ENCODE measurements around the gene PRTG.
A peak's percentile ranks its signal among the peaks of the same experiment; 100 is the strongest.
"Not testable (repeated sequence)": the region's sequence is repeated elsewhere in the genome, so short reads cannot be mapped to it uniquely, and the experiment has no call there.

Gene PRTG

GRCh38 chr15:55742498-55742926 is 440 bp downstream of the PRTG start:
- Histone ChIP-seq H3K9ac (ENCODE audit: low read length in 2 of 2) (peak overlapping the region; percentile 76 to 79), H3K27ac (ENCODE audit: low read length) (peak overlapping the region; percentile 55), H3K36me3 (ENCODE audit: control insufficient read depth in 2 of 2, insufficient read depth in 2 of 2, low read length in 2 of 2) (no peaks in the 10 kb centered on the region), H3K4me3 (ENCODE audit: low read length in 2 of 2) (peak overlapping the region; percentile 90), H3K27me3 (ENCODE audit: control insufficient read depth in 1 of 2, insufficient read depth in 2 of 2, low read length in 2 of 2) (no peaks in the 10 kb centered on the region), H3K9me3 (ENCODE audit: control insufficient read depth in 2 of 2, low read length in 2 of 2) (no peaks in the 10 kb centered on the region), H3K4me1 (ENCODE audit: control insufficient read depth, insufficient read depth, low read length) (peaks cover 7% of the 10 kb centered on the region)

DNA sequence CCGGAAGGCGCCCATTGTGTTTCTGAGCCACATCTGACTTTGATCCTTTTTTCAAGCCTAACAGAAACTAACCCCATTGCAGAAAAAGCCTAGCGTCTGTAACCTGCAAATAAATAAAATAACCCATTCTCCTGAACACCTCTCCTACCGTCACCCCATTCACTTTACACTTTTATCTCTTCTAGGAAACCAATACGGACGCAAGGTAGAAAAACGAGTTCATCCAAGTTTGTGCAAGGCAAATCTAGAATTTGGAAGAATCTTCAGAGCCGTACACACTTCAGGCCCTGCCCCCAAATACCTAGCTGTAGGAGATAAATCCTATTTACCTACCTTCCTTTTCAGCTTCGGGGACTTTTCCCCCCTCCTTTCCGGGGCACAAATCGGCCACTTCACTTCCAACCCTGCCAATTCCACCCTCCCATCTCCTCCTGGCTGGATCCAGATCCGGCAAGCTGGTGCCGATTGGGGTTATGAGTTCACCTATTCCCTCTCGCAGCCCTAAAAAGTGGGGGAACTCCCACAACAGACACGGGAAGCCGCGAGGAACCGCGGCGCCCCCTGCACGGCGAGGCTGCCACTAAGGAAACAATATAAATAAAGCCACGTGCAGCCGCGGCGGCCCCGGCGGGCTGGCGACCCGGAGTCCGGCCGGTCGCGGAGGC is 987 bp downstream of the PRTG start:
- peak overlapping the region; percentile 90 for H3K4me3 ChIP-seq (ENCODE audit: low read length in 2 of 2)
- H3K27me3 ChIP-seq (ENCODE audit: control insufficient read depth in 1 of 2, insufficient read depth in 2 of 2, low read length in 2 of 2): no peaks in the 10 kb centered on the region
- peaks cover 12% of the 10 kb centered on the region for H3K4me1 ChIP-seq (ENCODE audit: control insufficient read depth, insufficient read depth, low read length)
- no peaks in the 10 kb centered on the region for H3K9me3 ChIP-seq (ENCODE audit: control insufficient read depth in 2 of 2, low read length in 2 of 2)
- peak overlapping the region; percentile 55 for H3K27ac ChIP-seq (ENCODE audit: low read length)
- H3K9ac ChIP-seq (ENCODE audit: low read length in 2 of 2): peak overlapping the region; percentile 76 to 79
- H3K36me3 ChIP-seq (ENCODE audit: control insufficient read depth in 2 of 2, insufficient read depth in 2 of 2, low read length in 2 of 2): no peaks in the 10 kb centered on the region

DNA sequence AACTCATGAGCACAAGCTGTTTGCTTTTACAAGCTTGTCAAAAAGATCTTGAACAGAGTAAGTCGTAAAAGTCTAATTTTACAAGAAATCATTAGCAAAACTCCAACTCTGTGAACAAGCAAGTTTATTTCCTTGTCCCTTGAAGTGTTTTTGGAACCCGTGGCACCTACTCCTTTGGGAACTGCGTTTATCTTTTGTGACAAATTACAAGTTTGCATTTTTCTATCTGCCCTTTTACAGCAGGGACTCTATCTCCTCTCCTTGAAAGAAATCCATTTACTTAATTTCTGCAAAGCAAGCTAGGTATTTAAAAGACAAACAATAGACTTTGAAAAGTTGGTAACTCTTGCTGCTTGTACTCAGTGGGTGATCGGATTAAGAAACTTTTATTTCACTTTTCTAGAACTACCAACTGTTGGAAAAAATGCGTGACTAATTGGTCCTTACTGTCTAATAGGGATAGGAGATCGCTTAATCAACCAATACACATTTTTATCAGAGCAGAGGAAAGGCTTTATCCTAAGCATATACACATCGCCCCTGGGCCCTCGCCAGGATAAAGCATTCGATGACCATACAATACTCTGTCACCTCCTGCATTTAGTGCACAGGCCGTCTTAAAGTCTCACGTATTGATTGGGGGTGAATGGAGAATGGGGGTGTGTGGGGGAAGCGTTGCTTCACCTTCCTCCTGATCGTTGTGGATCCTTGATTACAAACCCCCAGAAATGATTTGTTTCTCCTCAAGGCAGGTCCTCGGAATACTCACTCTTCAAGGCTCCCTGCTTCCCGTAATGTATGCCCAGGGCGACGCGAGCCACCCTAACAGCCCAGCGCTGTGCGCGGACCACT is 1.7 kb downstream of the PRTG start:
- Histone ChIP-seq H3K27me3 (ENCODE audit: control insufficient read depth in 1 of 2, insufficient read depth in 2 of 2, low read length in 2 of 2) (no peaks in the 10 kb centered on the region), H3K4me3 (ENCODE audit: low read length in 2 of 2) (peak overlapping the region; percentile 90), H3K4me1 (ENCODE audit: control insufficient read depth, insufficient read depth, low read length) (peaks cover 12% of the 10 kb centered on the region), H3K9me3 (ENCODE audit: control insufficient read depth in 2 of 2, low read length in 2 of 2) (no peaks in the 10 kb centered on the region), H3K36me3 (ENCODE audit: control insufficient read depth in 2 of 2, insufficient read depth in 2 of 2, low read length in 2 of 2) (no peaks in the 10 kb centered on the region), H3K9ac (ENCODE audit: low read length in 2 of 2) (peak overlapping the region; percentile 76 to 79), H3K27ac (ENCODE audit: low read length) (peak overlapping the region; percentile 56)

DNA sequence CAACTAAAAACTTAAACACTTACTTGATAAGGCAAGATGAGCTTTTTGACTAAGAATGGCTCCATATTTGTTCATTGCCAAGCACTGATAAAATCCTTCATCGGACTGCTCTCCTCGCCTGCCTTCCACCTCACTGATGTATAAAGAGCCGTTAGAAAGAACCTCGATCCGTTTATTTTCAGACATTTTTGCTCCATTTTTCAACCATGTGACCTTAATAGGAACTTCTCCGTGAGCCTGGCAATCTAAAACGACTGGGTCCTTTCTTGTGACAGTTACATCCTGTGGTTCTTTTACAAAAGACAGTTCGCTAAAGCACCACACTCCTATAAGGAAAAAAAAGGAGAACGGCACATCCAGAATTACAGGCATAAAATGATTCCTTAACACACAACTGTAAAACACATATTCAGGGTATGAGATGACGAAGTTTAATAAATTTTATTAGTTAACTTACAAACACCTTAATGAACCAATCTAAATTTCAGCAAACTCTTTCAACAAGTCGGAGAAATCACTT is 2.5 kb downstream of the PRTG start:
- Histone ChIP-seq H3K9ac (ENCODE audit: low read length in 2 of 2) (peak overlapping the region; percentile 76 to 79), H3K27ac (ENCODE audit: low read length) (peak overlapping the region; percentile 56), H3K36me3 (ENCODE audit: control insufficient read depth in 2 of 2, insufficient read depth in 2 of 2, low read length in 2 of 2) (no peaks in the 10 kb centered on the region), H3K27me3 (ENCODE audit: control insufficient read depth in 1 of 2, insufficient read depth in 2 of 2, low read length in 2 of 2) (no peaks in the 10 kb centered on the region), H3K4me1 (ENCODE audit: control insufficient read depth, insufficient read depth, low read length) (peaks cover 12% of the 10 kb centered on the region), H3K9me3 (ENCODE audit: control insufficient read depth in 2 of 2, low read length in 2 of 2) (no peaks in the 10 kb centered on the region), H3K4me3 (ENCODE audit: low read length in 2 of 2) (peak overlapping the region; percentile 90)

- no peaks in the 10 kb centered on the region for H3K36me3 ChIP-seq (ENCODE audit: control insufficient read depth in 2 of 2, insufficient read depth in 2 of 2, low read length in 2 of 2)
- peaks cover 12% of the 10 kb centered on the region for H3K4me1 ChIP-seq (ENCODE audit: control insufficient read depth, insufficient read depth, low read length)
- no peaks in the 10 kb centered on the region for H3K27me3 ChIP-seq (ENCODE audit: control insufficient read depth in 1 of 2, insufficient read depth in 2 of 2, low read length in 2 of 2)
- H3K4me3 ChIP-seq (ENCODE audit: low read length in 2 of 2): no peak overlapping the region
- H3K9ac ChIP-seq (ENCODE audit: low read length in 2 of 2): no peak overlapping the region
- H3K27ac ChIP-seq (ENCODE audit: low read length): no peak overlapping the region
- H3K9me3 ChIP-seq (ENCODE audit: control insufficient read depth in 2 of 2, low read length in 2 of 2): no peaks in the 10 kb centered on the region
Measured at GRCh38 chr15:55739641-55740040, 3.3 kb downstream of the PRTG start.

DNA sequence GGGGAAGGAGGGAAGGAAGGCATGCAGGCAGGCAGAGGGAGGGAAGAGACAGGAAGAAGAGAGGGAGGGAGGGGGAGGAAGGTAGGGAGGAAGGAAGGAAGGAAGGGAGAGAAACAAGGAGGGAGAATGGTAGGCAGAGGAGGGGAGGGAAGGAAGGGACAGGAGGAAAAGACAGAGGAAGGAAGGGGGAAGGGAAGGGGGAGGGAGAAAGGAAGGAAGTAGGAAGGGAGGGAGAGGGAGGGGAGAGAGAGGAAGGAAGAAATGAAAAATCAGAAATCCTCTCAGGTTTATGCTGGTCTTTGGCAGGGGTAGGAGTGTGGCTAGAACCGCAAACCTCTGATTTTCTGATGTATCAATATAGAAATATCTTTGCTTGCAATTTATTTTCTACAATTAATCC is 4.2 kb downstream of the PRTG start:
- Histone ChIP-seq H3K9ac (ENCODE audit: low read length in 2 of 2) (no peak overlapping the region), H3K9me3 (ENCODE audit: control insufficient read depth in 2 of 2, low read length in 2 of 2) (no peaks in the 10 kb centered on the region), H3K4me3 (ENCODE audit: low read length in 2 of 2) (no peak overlapping the region), H3K27me3 (ENCODE audit: control insufficient read depth in 1 of 2, insufficient read depth in 2 of 2, low read length in 2 of 2) (no peaks in the 10 kb centered on the region), H3K4me1 (ENCODE audit: control insufficient read depth, insufficient read depth, low read length) (peaks cover 14% of the 10 kb centered on the region), H3K27ac (ENCODE audit: low read length) (peak overlapping the region; percentile 19), H3K36me3 (ENCODE audit: control insufficient read depth in 2 of 2, insufficient read depth in 2 of 2, low read length in 2 of 2) (no peaks in the 10 kb centered on the region)

DNA sequence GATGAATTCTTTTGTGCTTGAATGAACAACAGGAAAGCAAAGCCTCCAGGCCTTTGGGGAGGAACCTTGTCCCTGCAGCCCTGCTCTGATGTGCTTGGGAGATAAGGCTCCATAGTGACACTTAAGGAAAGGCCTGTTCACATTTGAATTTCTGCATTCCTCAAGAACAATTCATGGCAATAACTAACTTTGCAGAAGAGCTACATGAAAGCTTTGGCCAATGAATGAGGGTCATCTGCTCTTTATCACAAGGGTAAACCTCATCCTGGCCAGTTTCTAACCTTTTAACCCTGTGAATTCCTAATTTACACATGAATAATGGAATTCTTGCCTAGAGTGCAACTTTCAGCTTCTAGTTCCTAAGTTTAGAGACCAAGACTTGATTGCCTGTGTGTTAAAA is 5.6 kb downstream of the PRTG start:
- Histone ChIP-seq H3K36me3 (ENCODE audit: control insufficient read depth in 2 of 2, insufficient read depth in 2 of 2, low read length in 2 of 2) (no peaks in the 10 kb centered on the region), H3K4me1 (ENCODE audit: control insufficient read depth, insufficient read depth, low read length) (peaks cover 15% of the 10 kb centered on the region), H3K27me3 (ENCODE audit: control insufficient read depth in 1 of 2, insufficient read depth in 2 of 2, low read length in 2 of 2) (no peaks in the 10 kb centered on the region), H3K9me3 (ENCODE audit: control insufficient read depth in 2 of 2, low read length in 2 of 2) (no peaks in the 10 kb centered on the region), H3K27ac (ENCODE audit: low read length) (no peak overlapping the region), H3K9ac (ENCODE audit: low read length in 2 of 2) (no peak overlapping the region), H3K4me3 (ENCODE audit: low read length in 2 of 2) (peak overlapping the region in 1 of 2 donors; percentile 30)

DNA sequence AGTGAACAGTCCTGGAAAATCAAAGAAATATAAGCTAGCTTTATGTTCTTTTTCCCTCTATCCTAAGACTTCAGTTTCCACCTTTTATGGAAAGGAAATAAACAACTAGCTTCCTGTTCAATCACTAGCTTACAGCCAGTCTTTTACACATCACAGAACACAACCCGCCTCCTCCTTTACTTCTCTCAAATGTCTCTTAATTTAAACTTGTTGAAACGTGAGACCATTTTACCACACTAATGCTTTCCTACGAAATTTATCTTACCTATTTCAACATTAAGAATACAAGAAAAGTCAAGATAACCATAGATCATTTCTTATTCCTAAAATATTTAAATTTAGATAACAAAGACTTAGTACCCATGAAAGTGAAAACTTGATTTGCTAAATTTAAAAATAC is 6.2 kb downstream of the PRTG start:
- Histone ChIP-seq H3K9ac (ENCODE audit: low read length in 2 of 2) (no peak overlapping the region), H3K4me3 (ENCODE audit: low read length in 2 of 2) (no peak overlapping the region), H3K9me3 (ENCODE audit: control insufficient read depth in 2 of 2, low read length in 2 of 2) (no peaks in the 10 kb centered on the region), H3K27me3 (ENCODE audit: control insufficient read depth in 1 of 2, insufficient read depth in 2 of 2, low read length in 2 of 2) (no peaks in the 10 kb centered on the region), H3K4me1 (ENCODE audit: control insufficient read depth, insufficient read depth, low read length) (peaks cover 13% of the 10 kb centered on the region), H3K27ac (ENCODE audit: low read length) (no peak overlapping the region), H3K36me3 (ENCODE audit: control insufficient read depth in 2 of 2, insufficient read depth in 2 of 2, low read length in 2 of 2) (no peaks in the 10 kb centered on the region)

- Histone ChIP-seq H3K27ac (ENCODE audit: low read length) (no peak overlapping the region), H3K4me3 (ENCODE audit: low read length in 2 of 2) (no peak overlapping the region), H3K36me3 (ENCODE audit: control insufficient read depth in 2 of 2, insufficient read depth in 2 of 2, low read length in 2 of 2) (no peaks in the 10 kb centered on the region), H3K9ac (ENCODE audit: low read length in 2 of 2) (peak overlapping the region in 1 of 2 donors; percentile 28), H3K27me3 (ENCODE audit: control insufficient read depth in 1 of 2, insufficient read depth in 2 of 2, low read length in 2 of 2) (no peaks in the 10 kb centered on the region), H3K4me1 (ENCODE audit: control insufficient read depth, insufficient read depth, low read length) (peaks cover 9% of the 10 kb centered on the region), H3K9me3 (ENCODE audit: control insufficient read depth in 2 of 2, low read length in 2 of 2) (no peaks in the 10 kb centered on the region)
Measured at GRCh38 chr15:55734641-55735040, 8.3 kb downstream of the PRTG start.

DNA sequence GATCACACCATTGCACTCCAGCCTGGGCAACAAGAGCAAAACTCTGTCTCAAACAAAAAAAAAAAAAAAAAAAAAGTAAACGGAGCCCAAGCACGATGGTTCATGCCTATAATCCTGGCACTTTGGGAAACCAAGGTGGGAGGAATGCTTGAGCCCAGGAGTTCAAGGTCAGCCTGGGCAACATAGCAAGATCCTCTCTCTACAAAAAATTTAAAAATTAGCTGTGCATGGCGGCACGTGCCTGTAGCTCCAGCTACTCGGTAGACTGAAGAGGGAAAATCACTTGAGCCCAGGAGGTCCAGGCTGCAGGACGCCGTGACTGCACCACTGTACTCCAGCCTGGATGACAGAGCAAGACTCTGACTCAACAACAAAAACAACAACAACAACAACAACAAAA is 9.5 kb downstream of the PRTG start:
- not testable (repeated sequence) for H3K27me3 ChIP-seq (ENCODE audit: control insufficient read depth in 1 of 2, insufficient read depth in 2 of 2, low read length in 2 of 2); H3K9ac ChIP-seq (ENCODE audit: low read length in 2 of 2); H3K36me3 ChIP-seq (ENCODE audit: control insufficient read depth in 2 of 2, insufficient read depth in 2 of 2, low read length in 2 of 2); H3K4me3 ChIP-seq (ENCODE audit: low read length in 2 of 2); H3K9me3 ChIP-seq (ENCODE audit: control insufficient read depth in 2 of 2, low read length in 2 of 2); H3K27ac ChIP-seq (ENCODE audit: low read length); H3K4me1 ChIP-seq (ENCODE audit: control insufficient read depth, insufficient read depth, low read length)
